ENCODE results near the gene NACC2.

DNA sequence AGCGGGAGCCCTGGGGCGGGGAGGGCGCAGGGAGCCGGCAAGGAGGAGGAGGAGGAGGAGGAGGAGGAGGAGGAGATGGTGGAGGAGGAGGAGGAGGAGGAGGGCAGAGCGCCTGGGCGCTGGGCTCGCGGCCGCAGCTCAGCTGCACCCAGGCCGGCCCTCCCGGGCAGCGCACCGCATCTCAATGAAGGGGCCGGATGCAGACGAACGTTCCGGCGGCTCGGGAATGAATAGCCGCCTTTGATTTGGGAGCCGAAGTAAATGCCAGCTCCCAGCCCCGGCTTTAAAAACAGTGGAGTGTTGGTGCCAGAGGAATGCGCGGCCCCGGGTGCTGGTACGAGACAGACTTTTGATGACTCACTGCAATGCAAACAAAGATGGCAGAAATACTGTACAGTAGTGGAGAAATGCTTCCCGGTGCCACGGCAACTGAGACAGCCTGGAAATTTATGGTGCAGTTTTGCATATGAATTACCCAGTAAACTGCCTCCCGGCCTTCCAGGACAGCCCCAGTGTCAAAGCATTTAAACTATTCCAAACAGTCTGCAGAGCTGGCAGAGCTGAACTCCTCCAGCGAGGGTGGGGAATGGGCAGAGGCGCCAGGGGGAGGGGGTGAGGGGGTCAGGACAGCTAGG lies 43.1 kb downstream of the NACC2 start:
- TF ChIP-seq, protein P1, sequence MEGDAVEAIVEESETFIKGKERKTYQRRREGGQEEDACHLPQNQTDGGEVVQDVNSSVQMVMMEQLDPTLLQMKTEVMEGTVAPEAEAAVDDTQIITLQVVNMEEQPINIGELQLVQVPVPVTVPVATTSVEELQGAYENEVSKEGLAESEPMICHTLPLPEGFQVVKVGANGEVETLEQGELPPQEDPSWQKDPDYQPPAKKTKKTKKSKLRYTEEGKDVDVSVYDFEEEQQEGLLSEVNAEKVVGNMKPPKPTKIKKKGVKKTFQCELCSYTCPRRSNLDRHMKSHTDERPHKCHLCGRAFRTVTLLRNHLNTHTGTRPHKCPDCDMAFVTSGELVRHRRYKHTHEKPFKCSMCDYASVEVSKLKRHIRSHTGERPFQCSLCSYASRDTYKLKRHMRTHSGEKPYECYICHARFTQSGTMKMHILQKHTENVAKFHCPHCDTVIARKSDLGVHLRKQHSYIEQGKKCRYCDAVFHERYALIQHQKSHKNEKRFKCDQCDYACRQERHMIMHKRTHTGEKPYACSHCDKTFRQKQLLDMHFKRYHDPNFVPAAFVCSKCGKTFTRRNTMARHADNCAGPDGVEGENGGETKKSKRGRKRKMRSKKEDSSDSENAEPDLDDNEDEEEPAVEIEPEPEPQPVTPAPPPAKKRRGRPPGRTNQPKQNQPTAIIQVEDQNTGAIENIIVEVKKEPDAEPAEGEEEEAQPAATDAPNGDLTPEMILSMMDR (IDR thresholded peaks at IDR 0.05): no peak
- no peak for TF ChIP-seq EZH2 (IDR thresholded peaks at IDR 0.05; ENCODE audit: borderline replicate concordance, insufficient read depth, low read depth, low read length, poor library complexity, severe bottlenecking)
